ENCODE results near the gene VAPA.

DNA sequence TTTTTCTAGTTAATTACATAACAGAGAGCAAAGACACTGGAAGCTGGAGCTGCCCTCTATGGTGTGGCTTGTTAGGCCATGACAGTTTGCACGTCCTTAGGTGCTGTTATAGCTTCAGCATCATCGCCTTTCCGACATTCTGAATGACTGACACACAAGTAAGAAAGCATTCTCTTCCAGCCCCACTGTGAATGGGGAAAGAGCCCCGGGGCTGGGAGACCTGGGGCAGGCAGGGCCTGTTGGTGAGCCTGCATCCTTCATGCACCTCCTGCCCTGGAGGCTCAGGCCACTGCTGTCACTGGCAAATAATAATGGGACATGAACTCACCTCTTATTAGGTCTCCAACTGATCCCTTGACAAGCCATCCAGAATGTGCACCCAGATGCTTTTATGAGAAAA is 71.8 kb downstream of the VAPA start:
- TF ChIP-seq POLR2A (IDR thresholded peaks at IDR 0.05), result no peak
- TF ChIP-seq, protein P1, sequence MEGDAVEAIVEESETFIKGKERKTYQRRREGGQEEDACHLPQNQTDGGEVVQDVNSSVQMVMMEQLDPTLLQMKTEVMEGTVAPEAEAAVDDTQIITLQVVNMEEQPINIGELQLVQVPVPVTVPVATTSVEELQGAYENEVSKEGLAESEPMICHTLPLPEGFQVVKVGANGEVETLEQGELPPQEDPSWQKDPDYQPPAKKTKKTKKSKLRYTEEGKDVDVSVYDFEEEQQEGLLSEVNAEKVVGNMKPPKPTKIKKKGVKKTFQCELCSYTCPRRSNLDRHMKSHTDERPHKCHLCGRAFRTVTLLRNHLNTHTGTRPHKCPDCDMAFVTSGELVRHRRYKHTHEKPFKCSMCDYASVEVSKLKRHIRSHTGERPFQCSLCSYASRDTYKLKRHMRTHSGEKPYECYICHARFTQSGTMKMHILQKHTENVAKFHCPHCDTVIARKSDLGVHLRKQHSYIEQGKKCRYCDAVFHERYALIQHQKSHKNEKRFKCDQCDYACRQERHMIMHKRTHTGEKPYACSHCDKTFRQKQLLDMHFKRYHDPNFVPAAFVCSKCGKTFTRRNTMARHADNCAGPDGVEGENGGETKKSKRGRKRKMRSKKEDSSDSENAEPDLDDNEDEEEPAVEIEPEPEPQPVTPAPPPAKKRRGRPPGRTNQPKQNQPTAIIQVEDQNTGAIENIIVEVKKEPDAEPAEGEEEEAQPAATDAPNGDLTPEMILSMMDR (IDR thresholded peaks at IDR 0.05), result no peak
